Fibroblast of peridontal ligament (primary cell): ENCODE results near the gene EGFL6.
A peak's percentile ranks its signal among the peaks of the same experiment; 100 is the strongest.
"Not testable (repeated sequence)": the region's sequence is repeated elsewhere in the genome, so short reads cannot be mapped to it uniquely, and the experiment has no call there.

Experiments used
- DNase-seq: peaks from one replicate; pipeline ENCODE4 v3.0.0-alpha.2; 2010; ENCODE audit errors: extremely low read depth

EGFL6 gene

DNA sequence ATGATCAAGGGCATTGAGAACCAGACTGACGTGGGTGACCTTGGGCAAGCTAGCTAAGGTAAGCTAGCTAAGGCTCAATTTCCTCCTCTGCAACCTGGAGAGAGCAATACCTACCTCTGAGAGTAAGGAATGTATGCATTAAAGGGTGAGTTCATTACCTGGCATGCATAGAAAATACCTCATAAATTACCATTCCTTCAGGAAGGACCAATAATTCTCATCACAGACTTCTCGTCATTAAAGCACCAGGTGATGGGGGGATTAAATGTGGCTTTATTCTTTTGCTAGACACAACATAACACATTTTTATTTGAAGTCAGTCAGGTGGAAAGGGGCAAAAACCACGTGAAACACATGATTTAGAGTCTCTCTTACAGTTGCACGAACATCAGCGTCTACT is 21.5 kb downstream of the EGFL6 start:
- DNase-seq, result no peak

DNA sequence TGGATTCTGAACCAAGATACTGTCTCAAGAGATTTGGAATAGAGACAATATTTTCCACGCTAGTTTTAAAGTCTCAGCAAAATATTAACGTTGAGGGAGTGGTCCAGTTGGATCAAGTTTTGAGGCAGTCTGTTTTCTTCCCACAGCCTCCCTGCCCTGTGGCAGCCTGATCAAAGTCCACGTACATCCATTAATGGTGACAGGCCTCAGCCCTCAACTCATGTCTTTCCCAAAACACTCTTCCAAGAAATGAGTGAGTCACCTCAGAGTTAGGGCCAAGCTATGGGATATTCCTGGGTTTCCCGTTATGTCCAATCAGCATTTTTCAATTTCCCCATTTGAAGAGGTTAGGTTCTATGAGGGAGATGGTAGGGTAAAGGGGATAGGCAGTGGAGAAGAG is 28.5 kb downstream of the EGFL6 start:
- peak; percentile 39 for DNase-seq

DNA sequence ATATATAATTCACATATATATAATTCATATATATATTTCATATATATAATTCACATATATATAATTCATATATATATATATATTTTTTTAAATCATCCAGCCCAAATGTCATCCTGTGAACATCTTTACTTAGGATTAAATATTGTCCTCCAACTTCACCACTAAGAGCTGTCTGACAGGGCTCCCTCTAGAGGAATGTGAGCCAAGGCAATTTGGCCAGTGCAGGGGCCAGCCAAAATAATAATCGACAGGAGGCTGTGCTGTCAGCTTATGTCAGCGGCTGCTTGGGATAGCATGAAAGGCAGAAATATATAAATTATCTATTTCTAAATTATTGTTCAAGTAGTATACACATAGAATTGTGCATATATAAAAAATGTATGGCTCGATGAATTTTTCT is 29.5 kb downstream of the EGFL6 start:
- DNase-seq, result no peak

DNA sequence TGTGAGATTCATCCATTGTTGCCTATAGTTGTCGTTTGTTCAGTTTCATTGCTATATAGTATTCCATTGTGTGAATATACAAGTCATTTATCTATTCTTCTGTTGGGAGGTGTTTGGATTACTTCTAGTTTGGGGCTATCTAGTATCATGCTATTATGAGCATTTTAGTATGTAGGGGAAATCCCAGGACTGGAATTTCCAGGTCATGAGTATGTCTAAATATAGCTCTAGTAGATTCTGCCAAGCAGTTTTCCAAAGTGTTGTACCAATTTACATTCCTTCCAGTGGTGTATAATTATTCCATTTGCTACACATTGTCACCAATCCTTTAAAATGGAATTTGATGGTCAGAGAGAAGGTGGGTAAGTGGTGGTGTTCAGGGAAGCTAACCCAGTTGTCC is 30.1 kb downstream of the EGFL6 start:
- DNase-seq, result no peak

DNA sequence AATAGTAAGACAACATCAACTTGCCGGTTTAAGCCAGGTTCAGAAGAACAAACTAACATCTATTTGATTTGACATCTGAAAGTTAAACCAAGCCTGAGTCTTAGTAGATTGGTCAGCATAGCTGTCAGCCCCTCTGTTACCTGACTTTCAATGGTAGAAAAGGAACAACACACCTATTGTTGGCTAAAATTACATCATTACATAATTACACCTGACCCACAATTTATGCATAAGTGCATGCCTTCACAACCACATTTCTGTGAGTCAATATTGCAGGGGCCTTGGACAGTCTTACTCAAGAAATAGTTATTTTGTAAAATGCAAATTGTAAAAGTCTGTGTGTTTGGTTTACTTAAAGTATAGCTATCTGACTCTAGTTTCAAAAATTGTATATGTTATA is 36.2 kb downstream of the EGFL6 start:
- no peak for DNase-seq

DNA sequence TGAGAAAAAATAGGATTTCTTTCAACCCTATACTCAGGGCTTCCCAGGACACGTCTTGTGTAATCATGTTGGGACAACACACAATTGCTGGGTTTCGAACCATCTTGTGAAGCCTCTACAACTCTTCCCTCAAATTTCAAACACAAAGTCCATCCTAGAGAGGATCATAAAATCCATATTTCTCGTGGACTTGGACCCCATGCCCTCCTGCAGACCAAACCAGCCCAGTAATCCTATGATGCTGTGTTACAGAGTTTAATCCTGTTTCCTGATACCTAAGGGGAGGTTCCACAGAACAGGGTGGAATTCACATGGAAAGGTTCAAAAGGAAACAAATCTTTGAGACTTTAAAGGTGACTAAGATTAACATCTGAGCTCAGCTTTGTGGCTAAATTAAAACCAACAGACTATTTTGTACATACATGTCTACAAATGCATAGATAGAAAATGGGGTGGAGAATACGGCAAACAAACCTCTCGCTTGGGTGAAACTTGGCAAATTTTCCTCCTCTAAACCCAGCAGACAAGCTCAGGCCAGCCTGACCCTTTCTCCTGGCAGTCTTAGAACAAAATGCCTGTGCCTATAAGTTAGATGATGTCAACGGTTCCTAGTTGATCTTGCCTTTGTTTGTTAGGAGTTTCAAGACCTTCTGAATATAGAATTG is 38.1 kb downstream of the EGFL6 start:
- no peak for DNase-seq

DNA sequence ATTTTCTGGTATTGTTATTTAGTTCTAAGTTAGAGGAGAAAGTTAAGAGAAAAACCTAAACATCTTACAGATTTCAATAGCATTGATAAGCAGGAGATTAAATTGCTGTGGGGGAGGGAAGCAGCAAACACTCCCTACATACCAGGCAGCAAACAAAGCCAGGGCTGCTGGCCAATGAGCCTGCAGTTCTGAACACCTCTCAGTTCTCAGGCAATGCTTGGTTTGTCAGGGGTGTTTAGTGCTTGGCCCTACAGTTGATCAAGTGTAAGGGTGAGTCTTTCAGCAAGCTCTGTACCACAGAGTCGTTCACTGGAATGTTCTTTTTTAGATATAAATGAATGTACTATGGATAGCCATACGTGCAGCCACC is 38.6 kb downstream of the EGFL6 start:
- no peak for DNase-seq

DNA sequence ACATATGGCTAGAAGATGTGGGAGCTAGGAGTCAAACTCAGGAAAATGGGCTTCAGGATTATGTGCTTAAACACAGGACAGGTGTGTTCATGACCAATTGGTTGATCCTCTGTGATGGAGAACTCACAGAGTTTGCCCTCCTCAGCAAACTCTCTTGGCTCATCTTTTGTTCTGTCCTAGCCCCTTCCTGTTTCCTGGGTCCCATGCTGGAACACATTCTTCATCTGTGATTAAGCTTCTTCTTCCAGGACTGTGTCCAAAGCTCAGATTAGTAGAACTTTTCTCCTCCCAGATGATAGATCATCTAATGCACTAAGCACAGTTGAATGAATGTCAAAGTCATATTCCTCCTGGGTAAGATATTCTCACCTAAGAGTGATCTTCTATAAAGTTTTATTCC is 44.8 kb downstream of the EGFL6 start:
- DNase-seq, result no peak

DNA sequence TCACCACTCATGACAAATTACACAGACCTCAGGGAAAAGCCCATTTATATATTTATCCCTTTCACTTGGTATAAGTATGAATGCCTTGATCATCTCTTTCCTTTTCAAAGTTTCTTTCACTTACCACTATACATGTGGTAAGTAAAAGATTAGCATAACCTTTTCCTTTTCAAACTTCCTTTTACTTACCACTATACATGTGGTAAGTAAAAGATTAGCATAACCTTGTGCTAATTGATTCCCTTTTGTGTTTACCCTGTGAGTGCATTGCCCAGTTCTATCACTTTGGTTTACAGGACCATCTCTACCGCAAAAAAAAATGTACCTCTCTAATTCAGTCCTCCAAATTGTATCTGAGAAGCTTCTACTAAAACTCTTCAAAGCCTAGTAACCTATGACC is 50.8 kb downstream of the EGFL6 start:
- no peak for DNase-seq

DNA sequence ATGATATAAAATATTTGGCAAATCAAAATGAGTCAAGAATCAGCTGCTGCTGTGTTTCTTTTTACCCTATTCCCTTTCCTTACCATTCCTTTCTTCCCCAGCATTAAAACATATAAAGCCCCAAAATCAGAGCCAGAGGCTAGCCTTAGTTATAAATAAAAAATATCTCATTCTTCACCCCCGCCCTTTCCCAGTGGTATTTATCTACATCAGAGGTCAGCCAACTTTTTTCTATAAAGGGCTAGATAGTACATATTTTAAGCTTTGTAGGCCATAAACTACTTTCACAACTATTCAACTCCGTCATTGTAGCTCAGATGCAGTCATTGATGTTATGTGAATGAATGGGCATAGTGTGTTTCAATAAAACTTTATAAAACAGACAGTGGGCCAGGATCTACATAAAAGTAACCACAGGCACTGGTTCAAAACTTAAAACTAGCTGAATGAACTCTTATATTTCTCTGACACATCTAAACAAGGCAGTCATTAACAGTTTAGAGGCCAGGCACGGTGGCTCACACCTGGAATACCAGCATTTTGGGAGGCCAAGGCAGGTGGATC is 53.1 kb downstream of the EGFL6 start:
- DNase-seq, result peak; percentile 17

DNA sequence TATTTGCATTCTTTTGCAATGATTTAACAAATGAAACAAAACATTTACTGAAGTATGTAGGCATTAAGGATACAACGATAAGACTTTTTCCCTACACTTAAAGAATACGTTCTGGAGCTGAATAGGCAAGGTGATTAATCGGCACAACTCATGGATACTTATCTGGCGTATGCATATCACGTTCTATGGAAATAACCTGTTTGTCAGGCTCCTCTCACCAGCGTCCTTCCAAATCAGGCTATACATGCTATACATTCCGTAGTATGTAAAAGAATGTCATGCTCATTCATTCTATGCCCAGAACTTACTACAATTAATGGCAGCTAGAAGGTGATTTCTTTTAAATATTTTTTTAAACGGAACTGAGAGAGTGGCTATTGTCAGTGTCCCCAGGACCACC is 57.9 kb downstream of the EGFL6 start:
- DNase-seq, result no peak

DNA sequence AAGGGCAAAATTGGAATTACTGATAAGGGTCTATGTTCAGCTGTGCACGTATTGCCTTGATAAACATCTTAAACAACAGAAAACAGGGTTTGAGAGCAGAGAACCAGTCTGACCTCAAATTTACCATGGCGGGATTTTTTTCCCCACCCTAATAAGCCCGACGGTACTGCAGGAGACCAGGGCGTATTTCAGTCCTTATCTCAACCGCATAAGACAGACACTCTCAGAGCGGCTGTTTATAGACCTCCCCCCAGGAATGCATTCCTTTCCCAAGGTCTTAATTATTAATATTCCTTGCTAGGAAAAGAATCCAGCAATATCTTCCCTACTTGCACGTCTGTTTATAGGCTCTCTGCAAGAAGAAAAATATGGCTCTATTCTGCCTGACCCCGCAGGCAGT is 67.8 kb downstream of the EGFL6 start:
- DNase-seq, result not testable (repeated sequence)

DNA sequence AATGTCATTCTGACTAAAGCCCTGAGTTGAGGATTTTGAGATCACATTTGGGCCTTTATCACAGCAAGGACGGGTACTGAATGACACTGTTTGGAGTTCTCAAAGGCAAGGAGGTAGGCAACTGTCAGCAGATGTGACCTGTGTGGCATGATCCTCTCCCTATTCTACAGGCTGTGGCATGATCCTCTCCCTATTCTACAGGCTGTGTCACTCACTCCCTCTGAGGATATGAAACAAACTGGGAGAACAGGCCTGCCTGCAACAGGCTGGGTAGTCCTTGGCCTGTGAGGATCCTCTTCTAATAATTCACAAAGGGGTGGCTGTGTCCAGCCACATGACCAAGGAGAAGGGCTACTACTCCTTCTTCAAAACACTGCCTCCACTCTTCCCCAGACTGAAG is 68.6 kb downstream of the EGFL6 start:
- no peak for DNase-seq

DNA sequence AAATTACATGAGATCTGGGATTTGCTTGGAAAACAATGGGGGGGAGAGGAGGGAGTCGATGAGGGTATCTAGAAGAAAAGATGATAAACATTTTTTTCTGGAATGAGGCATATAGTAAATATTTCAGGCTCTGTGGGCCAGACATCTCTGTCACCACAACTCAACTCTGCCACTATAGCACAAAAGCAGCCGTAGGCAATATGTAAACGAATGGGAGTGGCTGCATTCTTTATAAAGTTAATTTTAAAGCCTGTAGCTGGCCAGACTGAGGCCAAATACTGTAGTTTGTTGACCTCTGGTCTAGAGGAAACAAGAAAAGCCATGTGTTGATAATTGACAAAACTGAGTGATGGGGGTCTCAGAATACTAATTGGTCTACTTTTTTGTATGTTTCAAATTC is 69.4 kb downstream of the EGFL6 start:
- DNase-seq, result no peak

DNA sequence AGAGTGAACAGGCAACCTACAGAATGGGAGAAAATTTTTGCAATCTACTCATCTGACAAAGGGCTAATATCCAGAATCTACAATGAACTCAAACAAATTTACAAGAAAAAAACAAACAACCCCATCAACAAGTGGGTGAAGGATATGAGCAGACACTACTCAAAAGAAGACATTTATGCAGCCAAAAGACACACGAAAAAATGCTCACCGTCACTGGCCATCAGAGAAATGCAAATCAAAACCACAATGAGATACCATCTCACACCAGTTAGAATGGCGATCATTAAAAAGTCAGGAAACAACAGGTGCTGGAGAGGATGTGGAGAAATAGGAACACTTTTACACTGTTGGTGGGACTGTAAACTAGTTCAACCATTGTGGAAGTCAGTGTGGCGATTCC is 72.3 kb downstream of the EGFL6 start:
- DNase-seq, result not testable (repeated sequence)

DNA sequence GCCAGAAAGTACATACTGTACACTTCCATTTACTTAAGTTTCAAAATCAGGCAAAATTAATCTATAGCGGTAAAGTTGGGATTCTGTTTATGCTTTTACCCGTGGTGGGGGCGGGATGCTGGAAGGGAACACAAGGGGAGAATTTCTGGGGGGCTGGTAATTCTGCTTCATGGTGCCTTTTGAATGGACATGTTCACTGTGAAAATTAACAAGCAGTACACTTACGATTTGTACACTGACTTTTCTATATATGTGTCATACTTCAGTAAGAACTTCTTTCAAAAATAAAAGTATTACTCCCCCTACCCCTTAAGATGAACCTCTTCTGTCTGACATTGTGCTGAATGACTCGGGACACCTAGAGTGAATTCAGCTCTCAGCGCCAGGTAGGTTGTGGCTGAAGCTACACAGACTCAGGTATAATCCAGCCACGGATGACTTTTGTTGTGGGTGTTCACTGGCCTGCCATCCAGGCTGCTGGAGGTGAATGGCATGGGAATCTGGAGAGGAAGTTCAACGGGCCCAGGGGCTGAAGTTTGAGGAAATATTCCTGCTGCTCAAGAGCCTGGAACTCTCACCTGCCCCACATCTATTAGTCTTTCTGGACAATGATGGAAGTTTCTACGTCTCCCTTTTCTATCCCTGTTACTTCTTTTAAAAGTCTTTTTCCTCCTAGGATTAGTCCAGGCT is 76.2 kb downstream of the EGFL6 start:
- DNase-seq, result no peak

DNA sequence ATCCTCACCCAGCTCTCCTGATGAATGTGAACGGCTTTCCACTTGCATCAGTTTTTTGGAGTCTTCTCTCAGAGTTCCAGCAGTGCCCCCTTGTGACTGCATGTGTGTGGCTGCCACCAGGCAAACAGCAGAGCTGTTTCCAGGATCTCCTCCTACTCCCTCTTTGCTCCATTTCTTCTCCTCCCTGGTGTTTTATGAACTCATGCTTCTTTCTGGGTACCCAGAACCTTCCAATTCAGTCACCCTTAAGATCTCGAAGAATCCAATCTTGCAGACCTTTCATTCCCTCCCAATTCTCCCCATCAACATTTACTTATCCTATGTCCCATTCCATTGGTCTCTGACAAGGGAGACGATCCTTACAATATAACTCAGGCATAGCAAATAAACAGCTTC is 76.8 kb downstream of the EGFL6 start:
- peak; percentile 79 for DNase-seq

DNA sequence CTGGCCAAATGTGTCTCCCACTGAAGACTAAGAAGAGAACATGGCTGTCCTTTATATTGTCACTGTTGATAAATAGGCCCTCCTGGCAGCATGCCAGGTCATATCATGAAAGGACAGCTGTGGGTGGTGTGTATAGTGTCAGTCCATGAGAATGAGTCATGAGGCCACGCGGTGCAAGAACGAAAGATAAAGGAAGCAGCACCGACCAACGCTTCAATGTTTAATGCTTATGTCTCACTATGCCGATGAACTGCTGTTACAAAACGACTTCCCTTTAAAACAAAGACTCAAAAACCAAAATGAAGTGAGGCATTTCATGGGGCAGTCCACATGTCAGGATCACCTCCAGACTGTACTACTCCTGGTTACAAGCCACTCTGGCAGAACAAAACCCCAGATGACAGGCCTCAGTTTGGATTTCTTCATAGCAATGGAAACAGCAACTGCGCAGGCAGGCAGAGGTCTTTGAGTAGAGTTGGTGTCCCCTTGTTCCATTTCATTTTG is 78.4 kb downstream of the EGFL6 start:
- no peak for DNase-seq

DNA sequence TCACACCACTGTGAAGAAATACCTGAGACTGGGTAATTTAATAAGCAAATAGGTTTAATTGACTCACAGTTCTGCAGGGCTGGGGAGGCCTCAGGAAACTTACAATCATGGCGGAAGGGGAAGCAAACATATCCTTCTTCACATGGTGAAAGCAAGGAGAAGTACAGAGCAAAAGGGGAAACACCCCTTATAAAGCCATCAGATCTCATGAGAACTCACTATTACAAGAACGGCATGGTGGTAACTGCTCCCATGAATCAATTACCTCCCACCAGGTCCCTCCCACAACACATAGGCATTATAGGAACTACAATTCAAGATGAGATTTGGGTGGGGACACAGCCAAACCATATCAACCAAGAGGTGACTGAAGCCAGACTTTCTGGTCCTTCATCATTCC is 78.9 kb downstream of the EGFL6 start:
- DNase-seq, result not testable (repeated sequence)

DNA sequence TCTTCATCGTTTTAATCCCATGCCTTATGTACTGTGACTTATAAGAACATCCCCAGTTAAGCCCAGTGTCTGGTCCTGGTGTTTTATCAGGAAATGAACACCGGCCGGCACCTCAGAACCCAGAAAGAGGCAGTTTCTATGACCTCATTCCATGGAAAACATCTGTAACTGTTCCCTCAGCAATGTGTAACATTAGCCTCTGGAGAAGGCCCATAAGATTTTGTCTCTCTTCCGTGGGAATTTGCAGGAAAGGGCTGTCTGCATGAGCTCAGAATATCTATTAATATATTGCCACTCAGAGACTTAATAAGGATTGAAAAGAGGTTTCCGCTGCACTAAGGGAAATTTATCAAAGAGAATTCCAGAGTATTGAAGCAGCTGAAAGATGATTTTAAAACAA is 80.4 kb downstream of the EGFL6 start:
- DNase-seq, result peak; percentile 57

DNA sequence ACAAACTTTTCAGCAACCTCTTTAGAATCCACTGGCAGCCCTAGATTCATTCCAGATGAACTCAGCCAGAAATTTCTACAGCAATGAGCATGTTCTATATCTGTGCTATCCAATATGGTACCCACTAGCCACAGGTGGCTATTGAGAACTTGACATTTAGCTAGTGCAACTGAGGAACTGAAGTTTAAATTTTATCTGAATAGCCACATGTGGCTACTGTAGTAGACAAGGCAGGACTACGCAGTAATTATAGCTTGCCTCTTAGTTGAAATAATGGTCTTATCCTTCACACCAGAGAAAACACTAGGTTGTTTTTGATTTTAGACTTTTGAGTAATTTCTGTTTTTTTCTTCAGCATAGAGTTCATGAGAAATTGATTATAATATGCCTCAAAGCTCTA is 80.9 kb downstream of the EGFL6 start:
- DNase-seq, result no peak

DNA sequence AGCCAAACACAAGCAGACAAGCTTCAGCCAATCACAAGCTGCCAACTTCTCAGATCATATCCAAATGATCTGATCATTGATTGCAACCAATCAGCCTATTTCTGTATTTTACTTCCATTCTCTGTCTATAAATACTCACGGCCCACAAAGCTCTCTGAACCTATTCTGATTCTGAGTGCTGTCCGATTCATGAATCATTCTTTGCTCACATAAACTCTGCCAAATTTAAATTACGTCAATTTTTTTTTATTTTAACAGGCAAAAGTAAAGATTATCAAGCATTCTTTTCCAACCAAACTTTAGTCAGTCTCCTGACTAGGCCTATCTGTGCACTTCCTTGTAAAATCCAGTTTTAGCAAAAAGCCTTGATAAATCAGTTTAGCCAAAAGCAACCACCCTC is 81.7 kb downstream of the EGFL6 start:
- DNase-seq, result peak; percentile 42

DNA sequence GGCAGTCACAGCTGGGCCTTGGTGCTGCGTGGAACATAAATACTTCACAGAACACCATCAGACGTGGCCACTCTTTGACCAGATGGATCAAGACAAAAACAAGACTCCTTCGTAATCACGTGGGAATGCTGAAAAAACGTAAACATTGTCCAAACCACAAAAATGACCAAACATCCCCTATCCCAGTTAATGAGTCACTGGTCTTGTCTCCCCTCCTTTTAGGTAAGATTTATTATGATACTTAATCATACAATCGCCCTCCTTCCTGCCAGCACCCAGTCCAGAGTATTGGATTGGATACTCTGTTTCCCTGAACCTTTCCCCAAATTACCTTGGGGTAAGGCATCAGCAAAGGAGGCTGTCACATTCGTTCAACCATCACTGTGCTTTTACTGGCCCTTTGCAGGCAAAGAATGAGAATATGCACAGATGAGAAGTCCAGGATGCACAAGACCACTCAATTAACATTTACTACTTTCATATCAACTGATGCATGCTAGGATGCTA is 82.9 kb downstream of the EGFL6 start:
- peak; percentile 92 for DNase-seq
